HCT116 (cell line): ENCODE results near the gene EXOC4. TPM values are rescaled to one million over a fixed set of nuclear protein-coding genes. Genes with fewer than 3 reads are reported as not detected.

Experiments
- ATAC-seq: fragments of 200-7000 bp; cut with Tn5 transposase; 2 replicates; pipeline ENCODE4 v1.9.1; 2020; ENCODE audit warnings: mild to moderate bottlenecking, moderate library complexity
- BruUV-seq: library from RNA; stranded (reverse); fragments of 400-500 nt; replicated peaks from 2 replicates; lab custom pipeline; 2021; lab: Mats Ljungman, UMichigan
- CTCF ChIA-PET: fragments of 300-600 bp; sonication (Branson Sonifier 250); formaldehyde crosslinking; loops from one replicate; lab custom pipeline; 2021; ENCODE audit warnings: antibody characterized with exemption; lab: Charles Lee
- POLR2A ChIA-PET: fragments of 300-600, 350-600 bp; sonication (Branson Sonifier 250); formaldehyde crosslinking; loops from one replicate; lab custom pipeline; 2021; ENCODE audit warnings: antibody characterized with exemption; lab: Charles Lee
- RAD21 ChIA-PET, 2 experiments: fragments of 300-600 bp; sonication (Branson Sonifier 250); formaldehyde crosslinking; loops; one replicate each; lab custom pipeline; 2023; ENCODE audit warnings: low total read pairs in 2 of 2; ENCODE audit not compliant: uncharacterized antibody in 2 of 2, unreplicated experiment in 2 of 2, low non-redundant PET in 1 of 2; lab: Charles Lee
- DNase-seq: peaks from one replicate; pipeline ENCODE4 v3.0.0-alpha.2; 2010; ENCODE audit warnings: low read depth, low spot score
- H2AFZ ChIP-seq: fragments of 200-600 bp; shearing (Covaris generic), sonication (generic); 2 replicates; pipeline ENCODE4 v1.6.1; 2017; ENCODE audit warnings: low read depth, mixed run types, mixed read lengths, antibody characterized with exemption, low read length; ENCODE audit not compliant: poor library complexity, severe bottlenecking
- H3K27ac ChIP-seq: 2 replicates; pipeline ENCODE4 v1.5.1; 2012; ENCODE audit warnings: low read depth, low read length
- H3K27me3 ChIP-seq: fragments of 200-600 bp; sonication (generic); 2 replicates; pipeline ENCODE4 v1.6.1; 2016; ENCODE audit warnings: mixed run types, low read length, mixed read lengths; ENCODE audit not compliant: insufficient read depth
- H3K36me3 ChIP-seq, 2 experiments: fragments of 200-500 bp in 1 of 2; fragments of 200-600 bp in 1 of 2; sonication (Bioruptor generic) in 1 of 2; sonication (generic) in 1 of 2; 2 replicates each; pipeline versions ENCODE4 v1.5.1 to v1.6.1; 2014 to 2016; ENCODE audit warnings: low read length in 2 of 2, inconsistent platforms in 1 of 2, mixed read lengths in 1 of 2, mixed run types in 1 of 2; ENCODE audit not compliant: insufficient read depth in 2 of 2, control insufficient read depth in 1 of 2
- H3K4me1 ChIP-seq, 2 experiments: fragments of 200-600 bp in 1 of 2; sonication (generic) in 1 of 2; 2 replicates each; pipeline versions ENCODE4 v1.5.1 to v1.6.1; 2012 to 2017; ENCODE audit warnings: low read length in 2 of 2, inconsistent platforms in 1 of 2, mild to moderate bottlenecking in 1 of 2, mixed read lengths in 1 of 2, mixed run types in 1 of 2, moderate library complexity in 1 of 2; ENCODE audit not compliant: insufficient read depth in 2 of 2, control insufficient read depth in 1 of 2
- H3K4me2 ChIP-seq: fragments of 200-600 bp; sonication (generic); 2 replicates; pipeline ENCODE4 v1.6.1; 2017; ENCODE audit warnings: mixed run types, low read length, mixed read lengths
- H3K4me3 ChIP-seq, 2 experiments: fragments of 200-600 bp in 1 of 2; sonication (generic) in 1 of 2; replicated peaks in 1 of 2; 2 replicates each; pipeline ENCODE4 v1.5.1; 2011 to 2016; ENCODE audit warnings: low read length in 2 of 2, control low read depth in 1 of 2, low read depth in 1 of 2, mild to moderate bottlenecking in 1 of 2, mixed read lengths in 1 of 2, mixed run types in 1 of 2
- H3K79me2 ChIP-seq: fragments of 200-600 bp; sonication (generic); 2 replicates; pipeline ENCODE4 v1.6.1; 2017; ENCODE audit warnings: mild to moderate bottlenecking, mixed run types, low read length, moderate library complexity, mixed read lengths; ENCODE audit not compliant: insufficient read depth
- H3K9ac ChIP-seq: fragments of 200-600 bp; sonication (generic); 2 replicates; pipeline ENCODE4 v1.6.1; 2016; ENCODE audit warnings: low read length, mixed read lengths
- H3K9me2 ChIP-seq: fragments of 200-600 bp; sonication (generic), shearing (Covaris generic); 2 replicates; pipeline ENCODE4 v1.6.1; 2017; ENCODE audit warnings: mixed run types, mild to moderate bottlenecking, moderate library complexity; ENCODE audit not compliant: insufficient read depth
- H3K9me3 ChIP-seq, 2 experiments: fragments of 200-500 bp in 1 of 2; fragments of 200-600 bp in 1 of 2; sonication (Bioruptor generic) in 1 of 2; sonication (generic) in 1 of 2; 2 replicates each; pipeline ENCODE4 v1.6.1; 2014 to 2017; ENCODE audit warnings: low read length in 2 of 2, mixed read lengths in 2 of 2, inconsistent platforms in 1 of 2, low read depth in 1 of 2, mild to moderate bottlenecking in 1 of 2, mixed run types in 1 of 2, moderate library complexity in 1 of 2; ENCODE audit not compliant: control insufficient read depth in 1 of 2, insufficient read depth in 1 of 2
- H4K20me1 ChIP-seq: fragments of 200-600 bp; sonication (generic), shearing (Covaris generic); 2 replicates; pipeline ENCODE4 v1.6.1; 2017; ENCODE audit warnings: mixed run types, mild to moderate bottlenecking, moderate library complexity; ENCODE audit not compliant: insufficient read depth
- ATF3 ChIP-seq: IDR thresholded peaks from 2 replicates; pipeline ENCODE4 v1.6.1; 2012
- CBX3 ChIP-seq: IDR thresholded peaks from 2 replicates; pipeline ENCODE4 v1.6.1; 2012; ENCODE audit warnings: low read depth
- CEBPB ChIP-seq: IDR thresholded peaks from 2 replicates; pipeline ENCODE4 v1.6.1; 2012; ENCODE audit warnings: low read depth
- CTCF ChIP-seq, 3 experiments: fragments of 200-600 bp in 1 of 3; sonication (generic) in 1 of 3; IDR thresholded peaks in 2 of 3; conservative IDR thresholded peaks in 1 of 3; 2 replicates each; pipeline ENCODE4 v1.5.1; 2012 to 2017; ENCODE audit warnings: low read depth in 2 of 3, low read length in 2 of 3, antibody characterized with exemption in 1 of 3, borderline replicate concordance in 1 of 3, control low read depth in 1 of 3, mild to moderate bottlenecking in 1 of 3, mixed read lengths in 1 of 3, mixed run types in 1 of 3, moderate library complexity in 1 of 3; ENCODE audit not compliant: insufficient read depth in 1 of 3
- ELF1 ChIP-seq: IDR thresholded peaks from 2 replicates; pipeline ENCODE4 v1.6.1; 2012; ENCODE audit warnings: low read depth, borderline replicate concordance
- EZH2phosphoT487 ChIP-seq: fragments of 200-600 bp; IDR thresholded peaks from 2 replicates; pipeline ENCODE4 v1.6.1; 2018; ENCODE audit warnings: antibody characterized with exemption, borderline replicate concordance
- JUND ChIP-seq: IDR thresholded peaks from 2 replicates; pipeline ENCODE4 v1.6.1; 2012
- POLR2A ChIP-seq: IDR thresholded peaks from 2 replicates; pipeline ENCODE4 v1.7.0; 2011; ENCODE audit warnings: borderline replicate concordance; ENCODE audit not compliant: insufficient read depth, insufficient read length; ENCODE audit errors: extremely low read depth
- POLR2AphosphoS5 ChIP-seq: IDR thresholded peaks from 2 replicates; pipeline ENCODE4 v1.6.1; 2011; ENCODE audit warnings: mild to moderate bottlenecking, low read depth, low read length, moderate library complexity
- SIN3A ChIP-seq: IDR thresholded peaks from 2 replicates; pipeline ENCODE4 v1.6.1; 2012; ENCODE audit warnings: low read depth
- SRF ChIP-seq: IDR thresholded peaks from 2 replicates; pipeline ENCODE4 v1.6.1; 2012; ENCODE audit warnings: low read depth
- TCF7L2 ChIP-seq: IDR thresholded peaks from 2 replicates; pipeline ENCODE4 v1.7.0; 2011; ENCODE audit warnings: borderline replicate concordance, inconsistent platforms; ENCODE audit not compliant: insufficient read depth, insufficient read length; ENCODE audit errors: extremely low read depth
- ZBTB33 ChIP-seq: IDR thresholded peaks from 2 replicates; pipeline ENCODE4 v1.6.1; 2011; ENCODE audit warnings: mild to moderate bottlenecking, low read length, moderate library complexity; ENCODE audit not compliant: insufficient replicate concordance; ENCODE audit errors: extremely low read depth
- ZFX ChIP-seq: fragments of 450-650 bp; IDR thresholded peaks from 2 replicates; pipeline ENCODE4 v1.6.1; 2017
- ZNF274 ChIP-seq: fragments of 200-500 bp; sonication (Bioruptor generic); IDR thresholded peaks from 2 replicates; pipeline ENCODE4 v1.6.1; 2014; ENCODE audit warnings: mild to moderate bottlenecking, low read depth, low read length, inconsistent platforms
- intact Hi-C: fragments of 100-400 bp; cut with micrococcal nuclease; formaldehyde crosslinking; loops from 2 replicates; pipeline ENCODE4 v1.10.0; 2022
- total RNA-seq: library from RNA; stranded (reverse); gene quantifications from one replicate; pipeline ENCODE4 v1.2.1, GENCODE V29; 2021; ENCODE audit not compliant: unreplicated experiment

EXOC4 gene
- total RNA-seq, 1 experiment from 2014 or later, result 40.3 TPM

GRCh38 chr7:133676805-133677370 is 424.0 kb downstream of the EXOC4 start:
- TF ChIP-seq CEBPB (no peak), TCF7L2 (no peak), ZNF274 (no peak), CTCF (IDR thresholded peaks at IDR 0.05 in 2 of 3, conservative IDR thresholded peaks at IDR 0.05 in 1 of 3; ENCODE audit: borderline replicate concordance in 1 of 3, insufficient read depth in 1 of 3, low read depth in 2 of 3, low read length in 2 of 3) (no peak), ZFX (no peak), ATF3 (no peak), JUND (no peak), ZBTB33 (no peak), EZH2phosphoT487 (no peak), POLR2A (no peak), ELF1 (no peak), CBX3 (no peak), SRF (no peak), POLR2AphosphoS5 (no peak), SIN3A (no peak)

More at GRCh38 chr7:133676805-133677370, 424.0 kb downstream of the EXOC4 start:
- RAD21 ChIA-PET, result no interaction called here
- no peaks in the 10 kb centered on the region for H3K27me3 ChIP-seq
- POLR2A ChIA-PET, result no interaction called here
- BruUV-seq, result no TSS peak
- intact Hi-C loops, result no loop called here
- H4K20me1 ChIP-seq, result no peaks in the 10 kb centered on the region
- H3K9me2 ChIP-seq, result no peaks in the 10 kb centered on the region
- H3K9ac ChIP-seq, result no peak overlapping the region
- DNase-seq (no peak), ATAC-seq (no peak)
- no peak overlapping the region for H3K4me3 ChIP-seq
- H3K36me3 ChIP-seq, result no peaks in the 10 kb centered on the region
- H3K4me1 ChIP-seq, result no peaks in the 10 kb centered on the region
- CTCF ChIA-PET, result no interaction called here
- no peak overlapping the region for H2AFZ ChIP-seq
- H3K27ac ChIP-seq, result no peak overlapping the region
- H3K9me3 ChIP-seq, result no peaks in the 10 kb centered on the region
- no peaks in the 10 kb centered on the region for H3K79me2 ChIP-seq
- no peak overlapping the region for H3K4me2 ChIP-seq
